IMR-90 (cell line): Measurements from ENCODE around the gene TMPRSS9.

Experiments
- CEBPB ChIP-seq: IDR thresholded peaks from 2 replicates; pipeline ENCODE4 v1.6.1; 2012; ENCODE audit warnings: low read depth, low read length, improper control_type of control experiment
- CHD1 ChIP-seq: IDR thresholded peaks from 2 replicates; pipeline ENCODE4 v1.6.1; 2012; ENCODE audit warnings: low read depth, low read length, improper control_type of control experiment
- FOS ChIP-seq: fragments of 150-350 bp; IDR thresholded peaks from 2 replicates; pipeline ENCODE4 v1.6.1; 2016; ENCODE audit warnings: low read depth, low read length
- MAZ ChIP-seq: IDR thresholded peaks from 2 replicates; pipeline ENCODE4 v1.6.1; 2012; ENCODE audit warnings: low read depth, mild to moderate bottlenecking, low read length, improper control_type of control experiment, moderate library complexity, borderline replicate concordance
- POLR2A ChIP-seq: IDR thresholded peaks from 2 replicates; pipeline ENCODE4 v1.6.1; 2012; ENCODE audit warnings: mild to moderate bottlenecking, low read depth, low read length
- RAD21 ChIP-seq: IDR thresholded peaks from 2 replicates; pipeline ENCODE4 v1.6.1; 2012; ENCODE audit warnings: low read length, improper control_type of control experiment
- RFX5 ChIP-seq: IDR thresholded peaks from 2 replicates; pipeline ENCODE4 v1.8.0; 2012; ENCODE audit warnings: low read depth, mild to moderate bottlenecking, low read length, moderate library complexity
- SMC3 ChIP-seq: fragments of 150-350 bp; IDR thresholded peaks from 2 replicates; pipeline ENCODE4 v1.6.1; 2016; ENCODE audit warnings: low read depth, mild to moderate bottlenecking, antibody characterized with exemption, low read length, moderate library complexity
- TF ChIP-seq, protein P1 (sequence below): conservative IDR thresholded peaks from 2 replicates; pipeline ENCODE4 v1.5.1; 2012; ENCODE audit warnings: mild to moderate bottlenecking, low read depth, low read length, improper control_type of control experiment
- TF ChIP-seq, protein P2 (sequence below): fragments of 150-350 bp; IDR thresholded peaks from 2 replicates; pipeline ENCODE4 v1.6.1; 2017; ENCODE audit warnings: mild to moderate bottlenecking, antibody characterized with exemption, low read length, low read depth
- TF ChIP-seq, protein P3 (sequence below): fragments of 150-350 bp; IDR thresholded peaks from 2 replicates; pipeline ENCODE4 v1.6.1; 2016; ENCODE audit warnings: low read depth, mild to moderate bottlenecking, low read length, moderate library complexity, borderline replicate concordance

DNA sequence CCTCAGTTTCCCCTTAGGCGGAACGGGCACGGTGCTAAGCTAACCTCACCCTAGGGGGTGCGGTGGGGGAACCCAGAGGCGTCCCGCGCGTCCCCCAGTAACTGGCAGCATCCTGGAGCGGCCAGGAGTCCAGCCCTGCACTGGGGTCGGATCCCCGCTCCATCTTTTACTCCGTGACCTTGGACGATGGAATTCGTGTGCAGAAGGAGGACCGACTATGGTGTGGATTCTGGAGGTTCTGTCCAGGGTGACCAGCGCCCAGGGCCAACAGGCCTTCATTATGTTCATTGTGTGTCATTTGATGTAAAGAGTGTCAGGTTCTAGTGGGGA lies 31.0 kb upstream of the TMPRSS9 start:
- TF ChIP-seq, protein P1, sequence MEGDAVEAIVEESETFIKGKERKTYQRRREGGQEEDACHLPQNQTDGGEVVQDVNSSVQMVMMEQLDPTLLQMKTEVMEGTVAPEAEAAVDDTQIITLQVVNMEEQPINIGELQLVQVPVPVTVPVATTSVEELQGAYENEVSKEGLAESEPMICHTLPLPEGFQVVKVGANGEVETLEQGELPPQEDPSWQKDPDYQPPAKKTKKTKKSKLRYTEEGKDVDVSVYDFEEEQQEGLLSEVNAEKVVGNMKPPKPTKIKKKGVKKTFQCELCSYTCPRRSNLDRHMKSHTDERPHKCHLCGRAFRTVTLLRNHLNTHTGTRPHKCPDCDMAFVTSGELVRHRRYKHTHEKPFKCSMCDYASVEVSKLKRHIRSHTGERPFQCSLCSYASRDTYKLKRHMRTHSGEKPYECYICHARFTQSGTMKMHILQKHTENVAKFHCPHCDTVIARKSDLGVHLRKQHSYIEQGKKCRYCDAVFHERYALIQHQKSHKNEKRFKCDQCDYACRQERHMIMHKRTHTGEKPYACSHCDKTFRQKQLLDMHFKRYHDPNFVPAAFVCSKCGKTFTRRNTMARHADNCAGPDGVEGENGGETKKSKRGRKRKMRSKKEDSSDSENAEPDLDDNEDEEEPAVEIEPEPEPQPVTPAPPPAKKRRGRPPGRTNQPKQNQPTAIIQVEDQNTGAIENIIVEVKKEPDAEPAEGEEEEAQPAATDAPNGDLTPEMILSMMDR = no peak
- TF ChIP-seq POLR2A = no peak
- TF ChIP-seq, protein P2, sequence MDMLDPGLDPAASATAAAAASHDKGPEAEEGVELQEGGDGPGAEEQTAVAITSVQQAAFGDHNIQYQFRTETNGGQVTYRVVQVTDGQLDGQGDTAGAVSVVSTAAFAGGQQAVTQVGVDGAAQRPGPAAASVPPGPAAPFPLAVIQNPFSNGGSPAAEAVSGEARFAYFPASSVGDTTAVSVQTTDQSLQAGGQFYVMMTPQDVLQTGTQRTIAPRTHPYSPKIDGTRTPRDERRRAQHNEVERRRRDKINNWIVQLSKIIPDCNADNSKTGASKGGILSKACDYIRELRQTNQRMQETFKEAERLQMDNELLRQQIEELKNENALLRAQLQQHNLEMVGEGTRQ = no peak
- TF ChIP-seq, protein P3, sequence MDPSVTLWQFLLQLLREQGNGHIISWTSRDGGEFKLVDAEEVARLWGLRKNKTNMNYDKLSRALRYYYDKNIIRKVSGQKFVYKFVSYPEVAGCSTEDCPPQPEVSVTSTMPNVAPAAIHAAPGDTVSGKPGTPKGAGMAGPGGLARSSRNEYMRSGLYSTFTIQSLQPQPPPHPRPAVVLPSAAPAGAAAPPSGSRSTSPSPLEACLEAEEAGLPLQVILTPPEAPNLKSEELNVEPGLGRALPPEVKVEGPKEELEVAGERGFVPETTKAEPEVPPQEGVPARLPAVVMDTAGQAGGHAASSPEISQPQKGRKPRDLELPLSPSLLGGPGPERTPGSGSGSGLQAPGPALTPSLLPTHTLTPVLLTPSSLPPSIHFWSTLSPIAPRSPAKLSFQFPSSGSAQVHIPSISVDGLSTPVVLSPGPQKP = no peak
- TF ChIP-seq RFX5 = no peak
- no peak for TF ChIP-seq FOS
- TF ChIP-seq CHD1 = no peak
- TF ChIP-seq CEBPB = no peak
- TF ChIP-seq MAZ = no peak
- TF ChIP-seq SMC3 = no peak
- TF ChIP-seq RAD21 = no peak
